HCT116 (cell line): ENCODE measurements around the gene GRIFIN. TPM values are rescaled to one million over a fixed set of nuclear protein-coding genes. Genes with fewer than 3 reads are reported as not detected.

ENCODE experiments used
- ATAC-seq: fragments of 200-7000 bp; cut with Tn5 transposase; 2 replicates; pipeline ENCODE4 v1.9.1; 2020; ENCODE audit warnings: mild to moderate bottlenecking, moderate library complexity
- BruUV-seq: library from RNA; stranded (reverse); fragments of 400-500 nt; replicated peaks from 2 replicates; lab custom pipeline; 2021; lab: Mats Ljungman, UMichigan
- CTCF ChIA-PET: fragments of 300-600 bp; sonication (Branson Sonifier 250); formaldehyde crosslinking; loops from one replicate; lab custom pipeline; 2021; ENCODE audit warnings: antibody characterized with exemption; lab: Charles Lee
- POLR2A ChIA-PET: fragments of 300-600, 350-600 bp; sonication (Branson Sonifier 250); formaldehyde crosslinking; loops from one replicate; lab custom pipeline; 2021; ENCODE audit warnings: antibody characterized with exemption; lab: Charles Lee
- RAD21 ChIA-PET, 2 experiments: fragments of 300-600 bp; sonication (Branson Sonifier 250); formaldehyde crosslinking; loops; one replicate each; lab custom pipeline; 2023; ENCODE audit warnings: low total read pairs in 2 of 2; ENCODE audit not compliant: uncharacterized antibody in 2 of 2, unreplicated experiment in 2 of 2, low non-redundant PET in 1 of 2; lab: Charles Lee
- DNase-seq: peaks from one replicate; pipeline ENCODE4 v3.0.0-alpha.2; 2010; ENCODE audit warnings: low read depth, low spot score
- H2AFZ ChIP-seq: fragments of 200-600 bp; shearing (Covaris generic), sonication (generic); 2 replicates; pipeline ENCODE4 v1.6.1; 2017; ENCODE audit warnings: low read depth, mixed run types, mixed read lengths, antibody characterized with exemption, low read length; ENCODE audit not compliant: poor library complexity, severe bottlenecking
- H3K27ac ChIP-seq: 2 replicates; pipeline ENCODE4 v1.5.1; 2012; ENCODE audit warnings: low read depth, low read length
- H3K27me3 ChIP-seq: fragments of 200-600 bp; sonication (generic); 2 replicates; pipeline ENCODE4 v1.6.1; 2016; ENCODE audit warnings: mixed run types, low read length, mixed read lengths; ENCODE audit not compliant: insufficient read depth
- H3K36me3 ChIP-seq, 2 experiments: fragments of 200-500 bp in 1 of 2; fragments of 200-600 bp in 1 of 2; sonication (Bioruptor generic) in 1 of 2; sonication (generic) in 1 of 2; 2 replicates each; pipeline versions ENCODE4 v1.5.1 to v1.6.1; 2014 to 2016; ENCODE audit warnings: low read length in 2 of 2, inconsistent platforms in 1 of 2, mixed read lengths in 1 of 2, mixed run types in 1 of 2; ENCODE audit not compliant: insufficient read depth in 2 of 2, control insufficient read depth in 1 of 2
- H3K4me1 ChIP-seq, 2 experiments: fragments of 200-600 bp in 1 of 2; sonication (generic) in 1 of 2; 2 replicates each; pipeline versions ENCODE4 v1.5.1 to v1.6.1; 2012 to 2017; ENCODE audit warnings: low read length in 2 of 2, inconsistent platforms in 1 of 2, mild to moderate bottlenecking in 1 of 2, mixed read lengths in 1 of 2, mixed run types in 1 of 2, moderate library complexity in 1 of 2; ENCODE audit not compliant: insufficient read depth in 2 of 2, control insufficient read depth in 1 of 2
- H3K4me2 ChIP-seq: fragments of 200-600 bp; sonication (generic); 2 replicates; pipeline ENCODE4 v1.6.1; 2017; ENCODE audit warnings: mixed run types, low read length, mixed read lengths
- H3K4me3 ChIP-seq, 2 experiments: fragments of 200-600 bp in 1 of 2; sonication (generic) in 1 of 2; replicated peaks in 1 of 2; 2 replicates each; pipeline ENCODE4 v1.5.1; 2011 to 2016; ENCODE audit warnings: low read length in 2 of 2, control low read depth in 1 of 2, low read depth in 1 of 2, mild to moderate bottlenecking in 1 of 2, mixed read lengths in 1 of 2, mixed run types in 1 of 2
- H3K79me2 ChIP-seq: fragments of 200-600 bp; sonication (generic); 2 replicates; pipeline ENCODE4 v1.6.1; 2017; ENCODE audit warnings: mild to moderate bottlenecking, mixed run types, low read length, moderate library complexity, mixed read lengths; ENCODE audit not compliant: insufficient read depth
- H3K9ac ChIP-seq: fragments of 200-600 bp; sonication (generic); 2 replicates; pipeline ENCODE4 v1.6.1; 2016; ENCODE audit warnings: low read length, mixed read lengths
- H3K9me2 ChIP-seq: fragments of 200-600 bp; sonication (generic), shearing (Covaris generic); 2 replicates; pipeline ENCODE4 v1.6.1; 2017; ENCODE audit warnings: mixed run types, mild to moderate bottlenecking, moderate library complexity; ENCODE audit not compliant: insufficient read depth
- H3K9me3 ChIP-seq, 2 experiments: fragments of 200-500 bp in 1 of 2; fragments of 200-600 bp in 1 of 2; sonication (Bioruptor generic) in 1 of 2; sonication (generic) in 1 of 2; 2 replicates each; pipeline ENCODE4 v1.6.1; 2014 to 2017; ENCODE audit warnings: low read length in 2 of 2, mixed read lengths in 2 of 2, inconsistent platforms in 1 of 2, low read depth in 1 of 2, mild to moderate bottlenecking in 1 of 2, mixed run types in 1 of 2, moderate library complexity in 1 of 2; ENCODE audit not compliant: control insufficient read depth in 1 of 2, insufficient read depth in 1 of 2
- H4K20me1 ChIP-seq: fragments of 200-600 bp; sonication (generic), shearing (Covaris generic); 2 replicates; pipeline ENCODE4 v1.6.1; 2017; ENCODE audit warnings: mixed run types, mild to moderate bottlenecking, moderate library complexity; ENCODE audit not compliant: insufficient read depth
- CBX3 ChIP-seq: IDR thresholded peaks from 2 replicates; pipeline ENCODE4 v1.6.1; 2012; ENCODE audit warnings: low read depth
- CEBPB ChIP-seq: IDR thresholded peaks from 2 replicates; pipeline ENCODE4 v1.6.1; 2012; ENCODE audit warnings: low read depth
- EGR1 ChIP-seq: IDR thresholded peaks from 2 replicates; pipeline ENCODE4 v1.6.1; 2012; ENCODE audit warnings: low read depth
- ELF1 ChIP-seq: IDR thresholded peaks from 2 replicates; pipeline ENCODE4 v1.6.1; 2012; ENCODE audit warnings: low read depth, borderline replicate concordance
- EZH2 ChIP-seq: fragments of 200-600 bp; sonication (generic); IDR thresholded peaks from 2 replicates; pipeline ENCODE4 v1.6.1; 2017; ENCODE audit warnings: antibody characterized with exemption, mixed run types
- FOSL1 ChIP-seq: IDR thresholded peaks from 2 replicates; pipeline ENCODE4 v1.6.1; 2012; ENCODE audit warnings: low read depth
- JUND ChIP-seq: IDR thresholded peaks from 2 replicates; pipeline ENCODE4 v1.6.1; 2012
- RAD21 ChIP-seq: IDR thresholded peaks from 2 replicates; pipeline ENCODE4 v1.6.1; 2012; ENCODE audit warnings: low read depth, mild to moderate bottlenecking
- SIN3A ChIP-seq: IDR thresholded peaks from 2 replicates; pipeline ENCODE4 v1.6.1; 2012; ENCODE audit warnings: low read depth
- SRF ChIP-seq: IDR thresholded peaks from 2 replicates; pipeline ENCODE4 v1.6.1; 2012; ENCODE audit warnings: low read depth
- TCF7L2 ChIP-seq: IDR thresholded peaks from 2 replicates; pipeline ENCODE4 v1.7.0; 2011; ENCODE audit warnings: borderline replicate concordance, inconsistent platforms; ENCODE audit not compliant: insufficient read depth, insufficient read length; ENCODE audit errors: extremely low read depth
- YY1 ChIP-seq: IDR thresholded peaks from 2 replicates; pipeline ENCODE4 v1.6.1; 2011; ENCODE audit warnings: low read length, low read depth, moderate library complexity, mild to moderate bottlenecking; ENCODE audit not compliant: insufficient replicate concordance; ENCODE audit errors: extremely low read depth
- ZNF274 ChIP-seq: fragments of 200-500 bp; sonication (Bioruptor generic); IDR thresholded peaks from 2 replicates; pipeline ENCODE4 v1.6.1; 2014; ENCODE audit warnings: mild to moderate bottlenecking, low read depth, low read length, inconsistent platforms
- intact Hi-C: fragments of 100-400 bp; cut with micrococcal nuclease; formaldehyde crosslinking; loops from 2 replicates; pipeline ENCODE4 v1.10.0; 2022
- total RNA-seq: library from RNA; stranded (reverse); gene quantifications from one replicate; pipeline ENCODE4 v1.2.1, GENCODE V29; 2021; ENCODE audit not compliant: unreplicated experiment
- TF ChIP-seq, protein P1 (sequence below): IDR thresholded peaks from 2 replicates; pipeline ENCODE4 v1.6.1; 2012; ENCODE audit warnings: low read depth
- TF ChIP-seq, protein P2 (sequence below): IDR thresholded peaks from 2 replicates; pipeline ENCODE4 v1.6.1; 2012
- TF ChIP-seq, protein P3 (sequence below): IDR thresholded peaks from 2 replicates; pipeline ENCODE4 v1.6.1; 2012

GRIFIN gene
- total RNA-seq, 1 experiment from 2014 or later: not detected

DNA sequence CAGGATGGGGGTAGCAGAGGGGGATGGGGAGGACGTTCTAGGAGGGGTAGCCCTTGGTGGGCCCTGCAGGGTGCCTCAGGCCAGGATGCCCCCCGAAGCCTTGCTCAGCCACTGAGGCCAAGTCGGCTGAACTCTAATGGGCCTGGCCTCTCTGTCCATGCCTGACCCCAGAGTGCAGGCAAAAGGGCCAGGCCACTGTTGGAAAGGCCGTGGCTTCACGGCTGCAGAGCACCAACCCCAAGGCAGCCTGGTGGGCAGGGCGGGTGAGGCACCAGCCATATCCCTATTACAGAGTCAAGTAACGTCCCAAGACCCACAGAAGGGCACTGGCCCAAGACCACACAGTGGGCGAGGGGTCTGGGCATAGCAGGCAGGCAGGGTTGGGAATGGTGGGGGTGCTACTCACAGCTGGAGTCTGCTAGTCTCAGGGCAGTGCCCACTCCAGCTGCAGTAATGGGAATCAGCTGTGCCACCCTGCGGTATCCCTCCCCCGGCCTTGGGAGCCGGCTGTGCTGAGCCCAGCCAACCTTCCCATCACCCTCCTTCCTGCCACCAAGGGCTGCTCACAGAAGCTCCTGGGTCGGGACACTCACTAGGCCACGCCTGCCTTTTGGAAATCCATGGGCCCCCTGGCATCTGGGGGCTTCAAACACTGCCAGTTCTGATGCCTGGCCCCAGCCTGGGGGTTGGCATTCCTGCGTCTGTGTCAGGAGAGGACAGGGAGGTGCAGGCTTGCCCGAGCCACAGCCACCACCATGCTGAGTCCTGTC is 39.4 kb upstream of the GRIFIN start:
- Histone ChIP-seq H3K27ac (no peak overlapping the region), H3K4me2 (no peak overlapping the region), H3K9me2 (no peaks in the 10 kb centered on the region), H3K4me3 (no peak overlapping the region), H2AFZ (no peak overlapping the region), H3K4me1 (peaks cover 10 to 32% of the 10 kb centered on the region in 2 experiments; a peak in 3 of 4 replicates), H3K9me3 (no peaks in the 10 kb centered on the region), H3K36me3 (no peaks in the 10 kb centered on the region), H4K20me1 (no peaks in the 10 kb centered on the region), H3K27me3 (no peaks in the 10 kb centered on the region), H3K79me2 (peaks cover 4% of the 10 kb centered on the region; the same call in 1 of the 2 replicates), H3K9ac (no peak overlapping the region)
- no peak for TF ChIP-seq SIN3A
- no peak for TF ChIP-seq EZH2
- TF ChIP-seq, protein P1, sequence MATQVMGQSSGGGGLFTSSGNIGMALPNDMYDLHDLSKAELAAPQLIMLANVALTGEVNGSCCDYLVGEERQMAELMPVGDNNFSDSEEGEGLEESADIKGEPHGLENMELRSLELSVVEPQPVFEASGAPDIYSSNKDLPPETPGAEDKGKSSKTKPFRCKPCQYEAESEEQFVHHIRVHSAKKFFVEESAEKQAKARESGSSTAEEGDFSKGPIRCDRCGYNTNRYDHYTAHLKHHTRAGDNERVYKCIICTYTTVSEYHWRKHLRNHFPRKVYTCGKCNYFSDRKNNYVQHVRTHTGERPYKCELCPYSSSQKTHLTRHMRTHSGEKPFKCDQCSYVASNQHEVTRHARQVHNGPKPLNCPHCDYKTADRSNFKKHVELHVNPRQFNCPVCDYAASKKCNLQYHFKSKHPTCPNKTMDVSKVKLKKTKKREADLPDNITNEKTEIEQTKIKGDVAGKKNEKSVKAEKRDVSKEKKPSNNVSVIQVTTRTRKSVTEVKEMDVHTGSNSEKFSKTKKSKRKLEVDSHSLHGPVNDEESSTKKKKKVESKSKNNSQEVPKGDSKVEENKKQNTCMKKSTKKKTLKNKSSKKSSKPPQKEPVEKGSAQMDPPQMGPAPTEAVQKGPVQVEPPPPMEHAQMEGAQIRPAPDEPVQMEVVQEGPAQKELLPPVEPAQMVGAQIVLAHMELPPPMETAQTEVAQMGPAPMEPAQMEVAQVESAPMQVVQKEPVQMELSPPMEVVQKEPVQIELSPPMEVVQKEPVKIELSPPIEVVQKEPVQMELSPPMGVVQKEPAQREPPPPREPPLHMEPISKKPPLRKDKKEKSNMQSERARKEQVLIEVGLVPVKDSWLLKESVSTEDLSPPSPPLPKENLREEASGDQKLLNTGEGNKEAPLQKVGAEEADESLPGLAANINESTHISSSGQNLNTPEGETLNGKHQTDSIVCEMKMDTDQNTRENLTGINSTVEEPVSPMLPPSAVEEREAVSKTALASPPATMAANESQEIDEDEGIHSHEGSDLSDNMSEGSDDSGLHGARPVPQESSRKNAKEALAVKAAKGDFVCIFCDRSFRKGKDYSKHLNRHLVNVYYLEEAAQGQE: no peak
- TF ChIP-seq EGR1: no peak
- TF ChIP-seq TCF7L2: no peak
- TF ChIP-seq FOSL1: no peak
- no peak for TF ChIP-seq CBX3
- no peak for TF ChIP-seq ELF1
- TF ChIP-seq JUND: no peak
- TF ChIP-seq, protein P2, sequence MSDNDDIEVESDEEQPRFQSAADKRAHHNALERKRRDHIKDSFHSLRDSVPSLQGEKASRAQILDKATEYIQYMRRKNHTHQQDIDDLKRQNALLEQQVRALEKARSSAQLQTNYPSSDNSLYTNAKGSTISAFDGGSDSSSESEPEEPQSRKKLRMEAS: no peak
- no peak for TF ChIP-seq ZNF274
- TF ChIP-seq, protein P3, sequence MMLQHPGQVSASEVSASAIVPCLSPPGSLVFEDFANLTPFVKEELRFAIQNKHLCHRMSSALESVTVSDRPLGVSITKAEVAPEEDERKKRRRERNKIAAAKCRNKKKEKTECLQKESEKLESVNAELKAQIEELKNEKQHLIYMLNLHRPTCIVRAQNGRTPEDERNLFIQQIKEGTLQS: no peak
- no peak for TF ChIP-seq YY1
- no peak for TF ChIP-seq CEBPB
- no peak for TF ChIP-seq SRF
- no peak for TF ChIP-seq RAD21
- no TSS peak for BruUV-seq
- ATAC-seq (no peak), DNase-seq (no peak)
- intact Hi-C loops: no loop called here
- CTCF ChIA-PET: no interaction called here
- RAD21 ChIA-PET: no interaction called here
- POLR2A ChIA-PET: no interaction called here
